Measurements from ENCODE around the gene ERCC8. TPM values are rescaled to one million over a fixed set of nuclear protein-coding genes. Genes with fewer than 3 reads are reported as not detected.
"Not testable (repeated sequence)": the region's sequence is repeated elsewhere in the genome, so short reads cannot be mapped to it uniquely, and the experiment has no call there.

The ERCC8 gene
- total and polyA plus RNA-seq, 4 donors = 2.6 to 14.5 (median 6.2) TPM

DNA sequence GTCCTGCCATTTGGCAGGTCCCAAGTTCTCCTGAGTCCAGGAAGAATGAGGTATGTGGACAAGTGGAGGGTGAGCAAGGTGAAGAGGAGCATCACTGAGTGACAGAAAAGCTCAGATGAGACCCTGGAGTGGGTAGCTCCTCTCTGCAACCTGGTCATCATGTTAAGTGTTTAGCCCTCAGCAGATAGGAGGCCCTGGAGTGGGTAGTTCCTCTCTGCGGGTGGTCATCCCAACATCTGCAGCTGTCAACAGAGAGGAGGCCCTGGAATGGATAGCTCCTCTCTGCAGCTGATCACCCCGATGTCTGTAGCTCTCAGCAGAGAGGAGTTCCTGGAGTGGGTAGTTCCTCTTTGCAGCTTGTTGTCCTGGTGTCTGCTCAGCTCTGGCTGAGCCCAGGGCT lies 48.6 kb upstream of the ERCC8 start:
- no peak for TF ChIP-seq NR2F2 (IDR thresholded peaks at IDR 0.05)
- TF ChIP-seq FOXA1 (IDR thresholded peaks at IDR 0.05) = no peak
- no peak for TF ChIP-seq RXRA (IDR thresholded peaks at IDR 0.05)
- Histone ChIP-seq H3K27me3 (ENCODE audit: control insufficient read depth in 4 of 4, insufficient read depth in 4 of 4, low read length in 3 of 4) (no peaks in the 10 kb centered on the region), H3K9me3 (ENCODE audit: control insufficient read depth in 4 of 4, low read length in 3 of 4) (no peaks in the 10 kb centered on the region), H3K9ac (ENCODE audit: low read depth in 1 of 2, low read length in 2 of 2) (no peak overlapping the region), H3K4me3 (ENCODE audit: low read depth in 1 of 3, low read length in 3 of 3) (no peak overlapping the region), H3K4me1 (ENCODE audit: control insufficient read depth in 4 of 4, insufficient read depth in 4 of 4, low read length in 3 of 4) (no peaks in the 10 kb centered on the region), H3K36me3 (ENCODE audit: control insufficient read depth in 4 of 4, insufficient read depth in 3 of 4, low read depth in 1 of 4, low read length in 3 of 4) (no peaks in the 10 kb centered on the region), H3K27ac (ENCODE audit: low read depth in 1 of 2, low read length in 2 of 2) (no peak overlapping the region)
- WGBS = 96% methylated on average over 2 of the region's 2 CpGs
- DNase-seq (ENCODE audit: low spot score) = no peak

GRCh38 chr5:60992871-60993270 lies 48.0 kb upstream of the ERCC8 start:
- WGBS = 97% methylated on average over 6 of the region's 6 CpGs
- no peak for TF ChIP-seq CTCF (IDR thresholded peaks at IDR 0.05; ENCODE audit: low read depth, low read length, missing input control)
- no peak for TF ChIP-seq HNF4A (conservative IDR thresholded peaks at IDR 0.05)
- no peak for TF ChIP-seq YY1 (IDR thresholded peaks at IDR 0.05)
- no peak for TF ChIP-seq RXRA (IDR thresholded peaks at IDR 0.05)
- TF ChIP-seq ATF3 (IDR thresholded peaks at IDR 0.05) = no peak
- no peak for TF ChIP-seq FOXA1 (IDR thresholded peaks at IDR 0.05)
- no peak for TF ChIP-seq REST (IDR thresholded peaks at IDR 0.05)
- TF ChIP-seq FOXA2 (IDR thresholded peaks at IDR 0.05) = no peak
- TF ChIP-seq JUND (IDR thresholded peaks at IDR 0.05) = no peak
- TF ChIP-seq HNF4G (IDR thresholded peaks at IDR 0.05) = no peak
- TF ChIP-seq GABPA (IDR thresholded peaks at IDR 0.05 in 1 of 2, conservative IDR thresholded peaks at IDR 0.05 in 1 of 2) = no peak
- no peak for TF ChIP-seq SP1 (IDR thresholded peaks at IDR 0.05)
- no peaks in the 10 kb centered on the region for H3K9me3 ChIP-seq (ENCODE audit: control insufficient read depth in 4 of 4, low read length in 3 of 4)

DNA sequence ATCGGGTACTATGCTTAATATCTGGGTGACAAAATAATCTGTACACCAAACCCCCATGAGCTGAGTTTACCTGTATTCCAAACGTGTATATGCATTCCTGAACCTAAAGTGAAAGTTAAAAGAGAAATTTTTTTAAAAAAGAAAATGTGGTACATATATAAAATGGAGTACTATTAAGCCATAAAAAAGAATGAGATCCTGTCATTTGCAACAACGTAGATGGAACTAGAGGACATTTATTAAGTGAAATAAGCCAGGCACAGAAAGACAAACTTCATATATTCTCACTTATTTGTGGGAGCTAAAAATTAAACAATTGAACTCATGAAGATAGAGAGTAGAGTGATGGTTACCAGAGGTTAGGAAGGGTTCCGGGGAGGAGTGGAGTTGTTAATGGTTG lies 44.9 kb upstream of the ERCC8 start:
- WGBS = 93% methylated on average over 4 of the region's 4 CpGs
- Histone ChIP-seq H3K27me3 (ENCODE audit: control insufficient read depth in 4 of 4, insufficient read depth in 4 of 4, low read length in 3 of 4) (no peaks in the 10 kb centered on the region), H3K9ac (ENCODE audit: low read depth in 1 of 2, low read length in 2 of 2) (no peak overlapping the region), H3K4me1 (ENCODE audit: control insufficient read depth in 4 of 4, insufficient read depth in 4 of 4, low read length in 3 of 4) (no peaks in the 10 kb centered on the region), H3K9me3 (ENCODE audit: control insufficient read depth in 4 of 4, low read length in 3 of 4) (no peaks in the 10 kb centered on the region), H3K27ac (ENCODE audit: low read depth in 1 of 2, low read length in 2 of 2) (no peak overlapping the region), H3K4me3 (ENCODE audit: low read depth in 1 of 3, low read length in 3 of 3) (no peak overlapping the region), H3K36me3 (ENCODE audit: control insufficient read depth in 4 of 4, insufficient read depth in 3 of 4, low read depth in 1 of 4, low read length in 3 of 4) (no peaks in the 10 kb centered on the region)
- DNase-seq (ENCODE audit: low spot score) = no peak
- TF ChIP-seq HNF4A (conservative IDR thresholded peaks at IDR 0.05) = no peak
- no peak for TF ChIP-seq TAF1 (conservative IDR thresholded peaks at IDR 0.05)
- no peak for TF ChIP-seq SP1 (IDR thresholded peaks at IDR 0.05)
- TF ChIP-seq CTCF (IDR thresholded peaks at IDR 0.05; ENCODE audit: low read depth, low read length, missing input control) = no peak
- TF ChIP-seq RAD21 (IDR thresholded peaks at IDR 0.05) = no peak

More at GRCh38 chr5:60992871-60993270, 48.0 kb upstream of the ERCC8 start:
- Histone ChIP-seq H3K4me3 (ENCODE audit: low read depth in 1 of 3, low read length in 3 of 3) (no peak overlapping the region), H3K36me3 (ENCODE audit: control insufficient read depth in 4 of 4, insufficient read depth in 3 of 4, low read depth in 1 of 4, low read length in 3 of 4) (no peaks in the 10 kb centered on the region), H3K4me1 (ENCODE audit: control insufficient read depth in 4 of 4, insufficient read depth in 4 of 4, low read length in 3 of 4) (no peaks in the 10 kb centered on the region), H3K9ac (ENCODE audit: low read depth in 1 of 2, low read length in 2 of 2) (no peak overlapping the region), H3K27me3 (ENCODE audit: control insufficient read depth in 4 of 4, insufficient read depth in 4 of 4, low read length in 3 of 4) (no peaks in the 10 kb centered on the region), H3K27ac (ENCODE audit: low read depth in 1 of 2, low read length in 2 of 2) (no peak overlapping the region)
- DNase-seq (ENCODE audit: low spot score) = no peak

- not testable (repeated sequence) for H3K4me3 ChIP-seq (ENCODE audit: low read depth in 1 of 3, low read length in 3 of 3)
Observed at GRCh38 chr5:60982127-60982526, 37.3 kb upstream of the ERCC8 start.

More at GRCh38 chr5:60982127-60982526, 37.3 kb upstream of the ERCC8 start:
- not testable (repeated sequence) for H3K27me3 ChIP-seq (ENCODE audit: control insufficient read depth in 4 of 4, insufficient read depth in 4 of 4, low read length in 3 of 4); H3K36me3 ChIP-seq (ENCODE audit: control insufficient read depth in 4 of 4, insufficient read depth in 3 of 4, low read depth in 1 of 4, low read length in 3 of 4); DNase-seq (ENCODE audit: low spot score); H3K4me1 ChIP-seq (ENCODE audit: control insufficient read depth in 4 of 4, insufficient read depth in 4 of 4, low read length in 3 of 4); H3K9me3 ChIP-seq (ENCODE audit: control insufficient read depth in 4 of 4, low read length in 3 of 4); H3K9ac ChIP-seq (ENCODE audit: low read depth in 1 of 2, low read length in 2 of 2); H3K27ac ChIP-seq (ENCODE audit: low read depth in 1 of 2, low read length in 2 of 2)
- WGBS = 93% methylated on average over 3 of the region's 3 CpGs

Measured in liver (tissue), 9 donors.